DMS 273 (cell line): ENCODE results near the gene CHI3L2.

Source experiments
- DNase-seq: peaks from one replicate; lab custom pipeline; 2025; ENCODE audit not compliant: unreplicated experiment; lab: John Stamatoyannopoulos, UW

CHI3L2 gene

DNA sequence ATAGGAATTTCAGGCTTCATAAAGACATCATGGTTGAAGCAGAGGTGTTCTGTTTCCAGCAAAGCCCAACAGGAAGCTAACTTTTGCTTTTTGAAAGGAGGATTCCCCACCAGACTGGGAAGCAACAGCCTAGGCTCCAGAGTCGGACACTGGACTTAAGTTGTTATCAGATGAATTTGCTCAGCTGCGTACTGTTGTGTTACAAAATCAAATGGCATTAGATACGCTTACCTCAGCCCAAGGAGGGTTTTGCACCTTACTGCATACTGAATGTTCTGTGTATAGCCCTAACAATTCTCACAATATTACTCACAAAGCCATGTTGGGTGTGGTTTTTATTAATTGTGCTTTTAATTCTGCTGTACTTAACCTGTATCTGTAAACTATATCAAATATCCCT, 62.6 kb downstream of the CHI3L2 start:
- DNase-seq: no peak

DNA sequence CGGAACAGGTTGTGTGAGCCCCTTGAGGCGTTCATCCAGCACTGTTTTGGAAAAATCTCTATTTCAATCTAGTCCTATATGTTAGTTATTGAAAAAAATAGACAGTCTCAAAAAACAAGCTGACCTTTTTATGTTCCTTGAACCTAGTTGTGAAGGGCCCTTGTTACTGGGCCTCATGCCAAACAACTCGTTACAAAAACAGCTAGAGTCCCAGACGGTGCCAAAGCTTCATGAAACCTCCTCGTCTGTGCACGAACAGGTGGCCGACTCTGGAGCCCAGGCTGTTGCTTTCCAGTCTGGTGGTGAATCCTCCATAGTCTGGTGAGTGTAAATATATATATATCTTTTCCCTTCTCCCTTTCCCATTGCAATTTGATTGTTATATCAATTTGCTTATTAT, 63.1 kb downstream of the CHI3L2 start, which contains the start of gene CHIA:
Gene CHIA, plus strand, starts transcription at position 222 of the 400 bp plus-strand sequence. CDS start 19,617 bp downstream, outside the sequence.
- DNase-seq: peak; percentile 95
